ENCODE measurements around the gene TSPAN1.

GRCh38 chr1:46179138-46180081 lies 4.5 kb downstream of the TSPAN1 start:
- TF ChIP-seq POLR2A (IDR thresholded peaks at IDR 0.05; ENCODE audit: low read length) (no peak), GATA1 (IDR thresholded peaks at IDR 0.05; ENCODE audit: low read depth, low read length) (no peak)

Data from erythroblast (primary cell).